Caco-2 (cell line): Measurements from ENCODE around the gene REEP6. TPM values are rescaled to one million over a fixed set of nuclear protein-coding genes. Genes with fewer than 3 reads are reported as not detected.

Experiments used
- BruUV-seq: library from RNA; stranded (reverse); fragments of 400-500 nt; replicated peaks from 2 replicates; lab custom pipeline; 2021; lab: Mats Ljungman, UMichigan
- CTCF ChIA-PET: fragments of 300-600 bp; sonication (Branson Sonifier 250); formaldehyde crosslinking; loops from one replicate; lab custom pipeline; 2022; ENCODE audit warnings: antibody characterized with exemption; lab: Charles Lee
- POLR2A ChIA-PET: fragments of 300-600 bp; sonication (Branson Sonifier 250); formaldehyde crosslinking; loops from one replicate; lab custom pipeline; 2022; ENCODE audit warnings: antibody characterized with exemption; lab: Charles Lee
- DNase-seq, 2 experiments: peaks; one replicate each; pipeline versions ENCODE4 v3.0.0 to v3.0.0-alpha.2; 2020 to 2022
- H3K27me3 ChIP-seq: replicated peaks from 2 replicates; pipeline ENCODE4 v1.6.0; 2011; ENCODE audit warnings: low read length; ENCODE audit not compliant: control insufficient read depth, insufficient read depth
- H3K36me3 ChIP-seq: 2 replicates; pipeline ENCODE4 v1.5.1; 2011; ENCODE audit warnings: low read length; ENCODE audit not compliant: control insufficient read depth, insufficient read depth
- H3K4me1 ChIP-seq: fragments of 250-450 bp; sonication (Bioruptor Pico); 2 replicates; pipeline ENCODE4 v1.5.1; 2020; ENCODE audit warnings: mild to moderate bottlenecking
- H3K4me3 ChIP-seq: 2 replicates; pipeline ENCODE4 v1.5.1; 2011; ENCODE audit warnings: low read depth, mild to moderate bottlenecking, control low read depth, low read length
- H3K9me3 ChIP-seq: fragments of 250-450 bp; sonication (Bioruptor Pico); 2 replicates; pipeline ENCODE4 v1.5.1; 2020; ENCODE audit warnings: mild to moderate bottlenecking, moderate library complexity
- H3K27ac Mint-ChIP-seq: one replicate; pipeline ENCODE4 v1.8.0; 2022; ENCODE audit warnings: mixed read lengths; ENCODE audit not compliant: unreplicated experiment
- H3K27me3 Mint-ChIP-seq: one replicate; pipeline ENCODE4 v1.8.0; 2022; ENCODE audit warnings: mixed read lengths; ENCODE audit not compliant: insufficient read depth, unreplicated experiment
- H3K36me3 Mint-ChIP-seq: one replicate; pipeline ENCODE4 v1.8.0; 2022; ENCODE audit warnings: mild to moderate bottlenecking, mixed read lengths; ENCODE audit not compliant: insufficient read depth, unreplicated experiment
- H3K4me1 Mint-ChIP-seq: one replicate; pipeline ENCODE4 v1.8.0; 2022; ENCODE audit warnings: low read depth, mixed read lengths; ENCODE audit not compliant: unreplicated experiment
- H3K4me3 Mint-ChIP-seq: one replicate; pipeline ENCODE4 v1.8.0; 2022; ENCODE audit warnings: mild to moderate bottlenecking, moderate library complexity, mixed read lengths; ENCODE audit not compliant: unreplicated experiment
- H3K9me3 Mint-ChIP-seq: one replicate; pipeline ENCODE4 v1.8.0; 2022; ENCODE audit warnings: mixed read lengths; ENCODE audit not compliant: unreplicated experiment
- CTCF ChIP-seq, 2 experiments: fragments of 200-600 bp in 1 of 2; IDR thresholded peaks; 1 replicate in 1 of 2; 2 replicates in 1 of 2; pipeline versions ENCODE4 v1.5.1 to v1.8.0; 2011 to 2022; ENCODE audit warnings: antibody characterized with exemption in 1 of 2, control low read depth in 1 of 2, inconsistent platforms in 1 of 2, low read depth in 1 of 2, low read length in 1 of 2, mild to moderate bottlenecking in 1 of 2, moderate library complexity in 1 of 2; ENCODE audit not compliant: insufficient read depth in 1 of 2, severe bottlenecking in 1 of 2, unreplicated experiment in 1 of 2
- intact Hi-C: fragments of 100-400 bp; cut with micrococcal nuclease; formaldehyde crosslinking; loops from one replicate; pipeline ENCODE4 v1.10.0; 2022; ENCODE audit not compliant: unreplicated experiment
- total RNA-seq: library from RNA; stranded (reverse); gene quantifications from 2 replicates; pipeline ENCODE4 v1.2.3, GENCODE V29; 2022

Gene REEP6
- total RNA-seq, 1 experiment from 2014 or later, result 50.2 TPM

DNA sequence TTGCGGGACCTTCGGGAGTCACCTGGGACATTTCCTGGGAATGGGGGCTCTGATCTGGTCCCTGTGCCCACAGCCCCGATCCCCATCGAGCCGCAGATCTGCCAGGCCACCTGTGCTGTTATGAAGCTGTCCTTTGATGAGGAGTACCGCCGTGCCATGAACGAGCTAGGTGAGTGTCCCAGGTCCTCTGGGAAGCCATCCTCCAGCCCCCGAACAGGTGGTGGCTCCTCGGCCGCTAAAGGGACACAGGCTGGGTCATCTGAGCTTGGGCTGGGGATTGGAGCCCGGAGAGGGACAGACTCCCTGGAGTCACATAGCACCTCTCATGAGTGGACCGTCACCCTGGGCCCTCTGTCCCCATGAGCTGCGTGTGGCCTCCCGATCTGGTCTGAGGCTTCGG is 33.1 kb upstream of the REEP6 start:
- Mint-ChIP-seq H3K27ac (no peak overlapping the region), H3K9me3 (no peaks in the 10 kb centered on the region), H3K4me3 (no peak overlapping the region), H3K36me3 (peaks cover 29% of the 10 kb centered on the region), H3K27me3 (no peaks in the 10 kb centered on the region), H3K4me1 (no peaks in the 10 kb centered on the region)
- Histone ChIP-seq H3K4me3 (no peak overlapping the region), H3K36me3 (no peaks in the 10 kb centered on the region; the same call in 1 of the 2 replicates), H3K27me3 (no peaks in the 10 kb centered on the region), H3K9me3 (no peaks in the 10 kb centered on the region), H3K4me1 (no peaks in the 10 kb centered on the region)
- DNase-seq, result no peak
- BruUV-seq, result no TSS peak
- intact Hi-C loops, result no loop called here
- ChIA-PET POLR2A (no interaction called here), CTCF (interaction anchor here (0.6 kb wide), 2 partner anchors 20 to 52 kb away, joined by 3 read pairs; no protein-coding TSS in a partner anchor)
- no peak for TF ChIP-seq CTCF (IDR thresholded peaks at IDR 0.05; ENCODE audit: insufficient read depth in 1 of 2, low read depth in 1 of 2, low read length in 1 of 2, severe bottlenecking in 1 of 2, unreplicated experiment in 1 of 2)

DNA sequence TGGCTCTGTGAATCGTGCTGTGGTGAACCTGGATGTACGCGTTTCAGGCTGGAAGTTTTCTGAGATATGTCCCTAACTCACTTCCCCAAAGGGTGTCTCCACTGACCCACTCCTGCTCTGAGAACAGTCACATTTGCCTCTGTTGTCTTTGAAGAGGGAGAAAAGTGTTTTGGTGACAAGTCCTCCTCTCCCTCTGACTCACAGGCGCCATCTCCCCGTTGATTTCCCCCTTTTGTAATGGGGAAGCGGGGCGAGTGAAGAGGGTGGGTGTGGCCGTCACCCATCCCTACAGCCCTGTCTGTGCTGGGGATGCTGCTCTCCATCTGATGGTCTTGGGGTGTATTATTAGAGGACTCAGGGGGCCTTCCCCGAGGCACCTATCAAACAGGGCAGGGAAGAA is 31.5 kb upstream of the REEP6 start:
- H3K36me3 ChIP-seq, result no peaks in the 10 kb centered on the region; the same call in 1 of the 2 replicates
- TF ChIP-seq CTCF (IDR thresholded peaks at IDR 0.05; ENCODE audit: insufficient read depth in 1 of 2, low read depth in 1 of 2, low read length in 1 of 2, severe bottlenecking in 1 of 2, unreplicated experiment in 1 of 2), result no peak
- ChIA-PET CTCF (no interaction called here), POLR2A (no interaction called here)
- H3K4me1 Mint-ChIP-seq, result no peaks in the 10 kb centered on the region
- no peaks in the 10 kb centered on the region for H3K27me3 ChIP-seq
- no peak overlapping the region for H3K27ac Mint-ChIP-seq
- no peaks in the 10 kb centered on the region for H3K9me3 ChIP-seq
- intact Hi-C loops, result no loop called here
- no peaks in the 10 kb centered on the region for H3K27me3 Mint-ChIP-seq
- DNase-seq, result no peak
- H3K36me3 Mint-ChIP-seq, result peaks cover 18% of the 10 kb centered on the region
- H3K4me3 Mint-ChIP-seq, result no peak overlapping the region
- no peaks in the 10 kb centered on the region for H3K4me1 ChIP-seq
- no TSS peak for BruUV-seq
- H3K9me3 Mint-ChIP-seq, result no peaks in the 10 kb centered on the region
- no peak overlapping the region for H3K4me3 ChIP-seq

- intact Hi-C loops, result no loop called here
- Mint-ChIP-seq H3K4me3 (no peak overlapping the region), H3K27ac (no peak overlapping the region), H3K27me3 (no peaks in the 10 kb centered on the region), H3K36me3 (peaks cover 17% of the 10 kb centered on the region), H3K9me3 (no peaks in the 10 kb centered on the region), H3K4me1 (no peaks in the 10 kb centered on the region)
- ChIA-PET POLR2A (no interaction called here), CTCF (no interaction called here)
- Histone ChIP-seq H3K4me3 (no peak overlapping the region), H3K36me3 (no peaks in the 10 kb centered on the region; the same call in 1 of the 2 replicates), H3K9me3 (no peaks in the 10 kb centered on the region), H3K4me1 (no peaks in the 10 kb centered on the region), H3K27me3 (no peaks in the 10 kb centered on the region)
- DNase-seq, result no peak
- TF ChIP-seq CTCF (IDR thresholded peaks at IDR 0.05; ENCODE audit: insufficient read depth in 1 of 2, low read depth in 1 of 2, low read length in 1 of 2, severe bottlenecking in 1 of 2, unreplicated experiment in 1 of 2), result no peak
- BruUV-seq, result no TSS peak
Measured at GRCh38 chr19:1460033-1460995, 30.7 kb upstream of the REEP6 start.
